H1 (cell line): ENCODE data around the gene HYCC1. TPM values are rescaled to one million over a fixed set of nuclear protein-coding genes. Genes with fewer than 3 reads are reported as not detected.

Experiments
- CTCF ChIA-PET: fragments of 300-600 bp; sonication (Branson Sonifier 250); formaldehyde crosslinking; loops from one replicate; lab custom pipeline; 2021; ENCODE audit not compliant: partially characterized antibody; lab: Charles Lee
- POLR2A ChIA-PET: fragments of 300-600 bp; sonication (Branson Sonifier 250); formaldehyde crosslinking; loops from one replicate; lab custom pipeline; 2021; ENCODE audit warnings: inconsistent platforms; ENCODE audit not compliant: partially characterized antibody; lab: Charles Lee
- DNase-seq, 2 experiments: peaks; one replicate each; pipeline versions ENCODE4 v3.0.0 to v3.0.0-alpha.2; 2010 to 2022; ENCODE audit warnings: low spot score in 2 of 2, low read depth in 1 of 2, mixed read lengths in 1 of 2
- FAIRE-seq: peaks from 2 replicates; lab custom pipeline; 2011; peaks lifted over from hg19 to GRCh38; lab: Jason Lieb, UNC
- H2AFZ ChIP-seq: 2 replicates; pipeline ENCODE4 v1.8.1; 2012; ENCODE audit warnings: low read length, inconsistent platforms
- H2AK5ac ChIP-seq: 2 replicates; pipeline ENCODE4 v1.6.1; 2013; ENCODE audit warnings: low read depth, low read length
- H2BK120ac ChIP-seq: replicated peaks from 2 replicates; pipeline ENCODE3; 2013; ENCODE audit warnings: low read depth, low read length, inconsistent platforms
- H2BK12ac ChIP-seq: 2 replicates; pipeline ENCODE4 v1.6.1; 2013; ENCODE audit warnings: low read depth, low read length
- H2BK15ac ChIP-seq: 2 replicates; pipeline ENCODE4 v1.6.1; 2013; ENCODE audit warnings: low read length
- H2BK20ac ChIP-seq: 2 replicates; pipeline ENCODE4 v1.6.1; 2013; ENCODE audit warnings: low read length
- H2BK5ac ChIP-seq: 2 replicates; pipeline ENCODE4 v1.6.1; 2013; ENCODE audit warnings: low read depth, low read length
- H3K14ac ChIP-seq: 2 replicates; pipeline ENCODE4 v1.6.1; 2013; ENCODE audit warnings: inconsistent platforms; ENCODE audit not compliant: insufficient read length
- H3K18ac ChIP-seq: 2 replicates; pipeline ENCODE4 v1.6.1; 2013; ENCODE audit warnings: low read length; ENCODE audit errors: extremely low read depth
- H3K23ac ChIP-seq: 2 replicates; pipeline ENCODE4 v1.6.1; 2013; ENCODE audit warnings: inconsistent platforms; ENCODE audit not compliant: insufficient read length
- H3K23me2 ChIP-seq: 2 replicates; pipeline ENCODE4 v1.6.1; 2013; ENCODE audit warnings: low read depth, low read length
- H3K27ac ChIP-seq: 2 replicates; pipeline ENCODE4 v1.6.1; 2011; ENCODE audit warnings: low read depth, low read length, inconsistent platforms
- H3K27me3 ChIP-seq, 4 experiments: replicated peaks in 1 of 4; 1 replicate in 1 of 4; 2 replicates in 3 of 4; pipeline versions ENCODE4 v1.6.1 to v1.8.1; 2011 to 2013; ENCODE audit warnings: low read length in 3 of 4, mild to moderate bottlenecking in 3 of 4, inconsistent platforms in 2 of 4, mixed read lengths in 2 of 4, moderate library complexity in 1 of 4; ENCODE audit not compliant: control insufficient read depth in 3 of 4, insufficient read depth in 3 of 4; ENCODE audit errors: extremely low read depth in 1 of 4
- H3K36me3 ChIP-seq, 4 experiments: 2 replicates each; pipeline versions ENCODE4 v1.6.1 to v1.8.1; 2011 to 2013; ENCODE audit warnings: mild to moderate bottlenecking in 4 of 4, low read length in 3 of 4, moderate library complexity in 2 of 4, control low read depth in 1 of 4, inconsistent platforms in 1 of 4; ENCODE audit not compliant: insufficient read depth in 4 of 4, control insufficient read depth in 2 of 4
- H3K4ac ChIP-seq: replicated peaks from 2 replicates; pipeline ENCODE3; 2013; ENCODE audit warnings: low read length, low read depth, mixed read lengths, inconsistent platforms; ENCODE audit not compliant: insufficient read length
- H3K4me1 ChIP-seq, 4 experiments: replicated peaks in 1 of 4; 1 replicate in 1 of 4; 2 replicates in 3 of 4; pipeline versions ENCODE4 v1.6.1 to v1.8.1; 2011 to 2013; ENCODE audit warnings: low read length in 3 of 4, inconsistent platforms in 2 of 4, mixed read lengths in 1 of 4; ENCODE audit not compliant: insufficient read depth in 4 of 4, control insufficient read depth in 3 of 4
- H3K4me2 ChIP-seq, 2 experiments: 2 replicates each; pipeline versions ENCODE4 v1.6.1 to v1.8.1; 2011 to 2013; ENCODE audit warnings: low read depth in 2 of 2, low read length in 2 of 2, control low read depth in 1 of 2, inconsistent platforms in 1 of 2, mild to moderate bottlenecking in 1 of 2; ENCODE audit not compliant: insufficient read depth in 1 of 2
- H3K4me3 ChIP-seq, 4 experiments: fragments of 200-600, 300-600 bp in 1 of 4; sonication (generic), shearing (Covaris generic), sonication (Bioruptor Twin) in 1 of 4; 2 replicates each; pipeline versions ENCODE4 v1.5.1 to v1.8.1; 2011 to 2016; ENCODE audit warnings: low read length in 4 of 4, low read depth in 3 of 4, control low read depth in 2 of 4, inconsistent platforms in 2 of 4, mild to moderate bottlenecking in 2 of 4, mixed read lengths in 1 of 4, moderate library complexity in 1 of 4; ENCODE audit not compliant: insufficient read depth in 2 of 4; ENCODE audit errors: extremely low read depth in 1 of 4
- H3K56ac ChIP-seq: replicated peaks from 2 replicates; pipeline ENCODE3; 2013; ENCODE audit warnings: low read depth, mild to moderate bottlenecking, mixed read lengths, low read length, inconsistent platforms; ENCODE audit not compliant: insufficient read length
- H3K79me1 ChIP-seq: 2 replicates; pipeline ENCODE4 v1.6.1; 2013; ENCODE audit warnings: low read depth, low read length, control low read depth
- H3K79me2 ChIP-seq, 2 experiments: 2 replicates each; pipeline versions ENCODE4 v1.6.1 to v1.8.1; 2012 to 2013; ENCODE audit warnings: low read length in 2 of 2, mild to moderate bottlenecking in 2 of 2, inconsistent platforms in 1 of 2; ENCODE audit not compliant: insufficient read depth in 2 of 2, control insufficient read depth in 1 of 2
- H3K9ac ChIP-seq, 4 experiments: replicated peaks in 1 of 4; 1 replicate in 1 of 4; 2 replicates in 3 of 4; pipeline versions ENCODE4 v1.6.1 to v1.8.1; 2011 to 2013; ENCODE audit warnings: low read depth in 3 of 4, low read length in 3 of 4, control low read depth in 2 of 4, mild to moderate bottlenecking in 2 of 4, moderate library complexity in 2 of 4, inconsistent platforms in 1 of 4; ENCODE audit errors: extremely low read depth in 1 of 4
- H3K9me3 ChIP-seq, 2 experiments: 2 replicates each; pipeline versions ENCODE4 v1.6.1 to v1.8.1; 2012 to 2013; ENCODE audit warnings: mild to moderate bottlenecking in 2 of 2, moderate library complexity in 2 of 2, control low read depth in 1 of 2, inconsistent platforms in 1 of 2, low read depth in 1 of 2, low read length in 1 of 2, mixed read lengths in 1 of 2; ENCODE audit not compliant: insufficient read depth in 2 of 2
- H4K20me1 ChIP-seq, 2 experiments: replicated peaks in 1 of 2; 2 replicates each; pipeline versions ENCODE3 to v1.8.1; 2011 to 2013; ENCODE audit warnings: inconsistent platforms in 2 of 2, low read length in 2 of 2, mild to moderate bottlenecking in 1 of 2; ENCODE audit not compliant: insufficient read depth in 2 of 2, control insufficient read depth in 1 of 2
- H4K5ac ChIP-seq: 2 replicates; pipeline ENCODE4 v1.6.1; 2013; ENCODE audit warnings: low read length, low read depth, mixed read lengths, inconsistent platforms; ENCODE audit not compliant: insufficient read length
- H4K8ac ChIP-seq: 2 replicates; pipeline ENCODE4 v1.8.0; 2013; ENCODE audit warnings: mild to moderate bottlenecking, moderate library complexity, low read length, inconsistent platforms; ENCODE audit not compliant: insufficient read depth; ENCODE audit errors: extremely low read depth
- H4K91ac ChIP-seq: replicated peaks from 2 replicates; pipeline ENCODE3; 2013; ENCODE audit warnings: low read length, mixed read lengths, inconsistent platforms; ENCODE audit not compliant: insufficient read length
- CHD1 ChIP-seq: IDR thresholded peaks from 2 replicates; pipeline ENCODE4 v1.6.1; 2012; ENCODE audit warnings: low read depth, low read length, improper control_type of control experiment
- CTBP2 ChIP-seq: IDR thresholded peaks from 2 replicates; pipeline ENCODE4 v1.7.0; 2011; ENCODE audit warnings: borderline replicate concordance, mild to moderate bottlenecking, moderate library complexity, mixed read lengths, low read length; ENCODE audit not compliant: insufficient read depth, insufficient read length
- SIX5 ChIP-seq: IDR thresholded peaks from 2 replicates; pipeline ENCODE4 v1.6.1; 2011; ENCODE audit warnings: mild to moderate bottlenecking, low read depth, low read length
- WGBS, 2 experiments: shearing (Covaris generic) in 1 of 2; methylation state at CpG; one replicate each; pipeline versions ENCODE4 v1.1.6 to v1.1.7; 2013 to 2015; ENCODE audit warnings: low lambda C conversion rate in 2 of 2, mixed read lengths in 2 of 2, inconsistent platforms in 1 of 2, low coverage in 1 of 2, missing lambda C conversion rate in 1 of 2; ENCODE audit not compliant: insufficient replicate concordance in 2 of 2, insufficient coverage in 1 of 2, insufficient read length in 1 of 2; ENCODE audit errors: extremely low coverage in 1 of 2, missing lambda C conversion rate in 1 of 2; 5-methylcytosine and 5-hydroxymethylcytosine counted together
- polyA plus RNA-seq, 7 experiments: library from polyadenylated mRNA; depleted of rRNA in 3 of 7; stranded (reverse) in 5 of 7; unstranded in 2 of 7; fragments of >200 nt in 5 of 7; fragments of 200-250 nt in 2 of 7; gene quantifications; 1 replicate in 5 of 7; 2 replicates in 1 of 7; 4 replicates in 1 of 7; pipeline versions ENCODE4 v1.2.1 to v1.2.3, GENCODE V29; 2011 to 2013; ENCODE audit warnings: missing spikeins in 2 of 7, mixed read lengths in 2 of 7
- total RNA-seq: library from RNA; stranded (reverse); fragmentation: NEBNext Ultra II Directional; extraction: Animal tissue kit (Norgen Biotek cat#: 25700); gene quantifications from 2 replicates; pipeline ENCODE4 v1.2.1, GENCODE V29; 2021
- TF ChIP-seq, protein P1 (sequence below): IDR thresholded peaks from 2 replicates; pipeline ENCODE4 v1.6.1; 2012; ENCODE audit warnings: inconsistent platforms

HYCC1 gene
- total and polyA plus RNA-seq, 2 of the 8 experiments (the other 6 are each of a cell fraction or from before 2014, with no cell fraction given): 20.2 to 142 TPM

GRCh38 chr7:23012186-23012585, 1.7 kb downstream of the HYCC1 start:
- peaks cover 5 to 60% of the 10 kb centered on the region in 2 experiments for H3K79me2 ChIP-seq
- no peak overlapping the region for H2BK120ac ChIP-seq
- H3K4me3 ChIP-seq: peak overlapping the region in 3 of 4 experiments; percentile 68 to 95 (median 76); a peak in 6 of 8 replicates
- H3K18ac ChIP-seq: no peak overlapping the region
- no peak for DNase-seq
- no peak overlapping the region for H2BK20ac ChIP-seq
- H4K91ac ChIP-seq: no peak overlapping the region
- H4K8ac ChIP-seq: no peak overlapping the region
- ChIA-PET POLR2A (interaction anchor here (0.8 to 2.9 kb wide), 7 partner anchors 10 to 155 kb away, joined by 3 to 13 read pairs (median 4); no protein-coding TSS in a partner anchor), CTCF (interaction anchor here (0.9 to 2.3 kb wide), 7 partner anchors 10 to 43 kb away, joined by 3 to 7 read pairs (median 3); no protein-coding TSS in a partner anchor)
- no peak overlapping the region for H4K5ac ChIP-seq
- peaks cover 0 to 6% (median 1%) of the 10 kb centered on the region in 4 experiments; a peak in 3 of 7 replicates for H3K4me1 ChIP-seq
- no peak overlapping the region for H3K23ac ChIP-seq
- no peak overlapping the region; a peak in 1 of 7 replicates for H3K9ac ChIP-seq
- no peak overlapping the region for H3K27ac ChIP-seq
- 75% methylated on average over 6 of the region's 6 CpGs; no CpG with 5 or more reads in 1 of the 2 experiments for WGBS, 2 experiments
- peak overlapping the region; percentile 81 to 84 for H3K4me2 ChIP-seq
- H3K56ac ChIP-seq: no peak overlapping the region
- no peak overlapping the region for H2BK12ac ChIP-seq
- no peak overlapping the region for H2AK5ac ChIP-seq
- no peaks in the 10 kb centered on the region for H3K9me3 ChIP-seq
- H3K4ac ChIP-seq: no peak overlapping the region
- no peak overlapping the region for H2BK5ac ChIP-seq
- H3K79me1 ChIP-seq: peaks cover 2% of the 10 kb centered on the region; the same call in 1 of the 2 replicates
- H3K27me3 ChIP-seq: no peaks in the 10 kb centered on the region
- H2AFZ ChIP-seq: no peak overlapping the region
- H4K20me1 ChIP-seq: peaks cover 4% of the 10 kb centered on the region in 2 experiments
- H2BK15ac ChIP-seq: no peak overlapping the region
- no peak overlapping the region for H3K14ac ChIP-seq
- H3K23me2 ChIP-seq: peaks cover 5% of the 10 kb centered on the region; the same call in 1 of the 2 replicates
- H3K36me3 ChIP-seq: no peaks in the 10 kb centered on the region
- FAIRE-seq: no peak
- TF ChIP-seq CTBP2 (no peak), CHD1 (no peak), SIX5 (no peak)
- TF ChIP-seq, protein P1, sequence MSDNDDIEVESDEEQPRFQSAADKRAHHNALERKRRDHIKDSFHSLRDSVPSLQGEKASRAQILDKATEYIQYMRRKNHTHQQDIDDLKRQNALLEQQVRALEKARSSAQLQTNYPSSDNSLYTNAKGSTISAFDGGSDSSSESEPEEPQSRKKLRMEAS: no peak
